Stimulated activated CD8-positive, alpha-beta memory T cell treated with anti-CD3 and anti-CD28 coated beads, Interleukin-7, amount 100 ng/mL, for 4 hours (primary cell): Measurements from ENCODE around the gene LYSMD2.

ENCODE experiments used
- DNase-seq, 2 donors: peaks; one replicate each; pipeline ENCODE4 v3.0.0-alpha.2; 2020; ENCODE audit warnings: low read depth in 2 of 2

The LYSMD2 gene

GRCh38 chr15:51751697-51752683 lies 14.5 kb upstream of the LYSMD2 start:
- DNase-seq = no peak

GRCh38 chr15:51750792-51751696 lies 13.6 kb upstream of the LYSMD2 start, which contains the start of gene TMOD2:
Gene TMOD2 (plus strand): TSS chr15:51751597. CDS start chr15:51766442, 14,845 bp downstream.
- DNase-seq = peak in 1 of 2 donors; percentile 38

GRCh38 chr15:51750186-51750585 lies 12.7 kb upstream of the LYSMD2 start:
- DNase-seq = no peak

- no peak for DNase-seq
These were observed 11.9 kb upstream of the LYSMD2 start for GRCh38 chr15:51749307-51749706.

- DNase-seq = no peak
These were observed 1.7 kb upstream of the LYSMD2 start for GRCh38 chr15:51739061-51739712.

GRCh38 chr15:51738553-51738952 lies 1.1 kb upstream of the LYSMD2 start:
- no peak for DNase-seq

GRCh38 chr15:51736751-51737521 lies 519 bp downstream of the LYSMD2 start:
- peak; percentile 50 for DNase-seq

GRCh38 chr15:51736069-51736468 lies 1.4 kb downstream of the LYSMD2 start:
- DNase-seq = no peak

- no peak for DNase-seq
These were observed 2.0 kb downstream of the LYSMD2 start for GRCh38 chr15:51735228-51736010.

- DNase-seq = no peak
These were observed 4.8 kb downstream of the LYSMD2 start for GRCh38 chr15:51732646-51733045.

- no peak for DNase-seq
These were observed 5.7 kb downstream of the LYSMD2 start for GRCh38 chr15:51731549-51732267.

GRCh38 chr15:51727141-51727897 lies 10.1 kb downstream of the LYSMD2 start:
- DNase-seq = no peak

GRCh38 chr15:51726302-51727073 lies 11.0 kb downstream of the LYSMD2 start:
- DNase-seq = peak; percentile 40 to 56

- DNase-seq = no peak
These were observed 12.8 kb downstream of the LYSMD2 start for GRCh38 chr15:51724673-51725072.

- no peak for DNase-seq
These were observed 13.3 kb downstream of the LYSMD2 start for GRCh38 chr15:51724199-51724598.

- no peak for DNase-seq
These were observed 16.1 kb downstream of the LYSMD2 start for GRCh38 chr15:51721199-51721960.
